ENCODE measurements around the gene TTC34.

The TTC34 gene

GRCh38 chr1:2785631-2786328 lies 15.7 kb downstream of the TTC34 start:
- no peak for DNase-seq
- 86% methylated on average over 23 of the region's 23 CpGs for WGBS
- Histone ChIP-seq H3K9ac (ENCODE audit: low read length) (no peak overlapping the region), H2BK15ac (ENCODE audit: low read depth, poor library complexity, severe bottlenecking) (no peak overlapping the region), H3K27me3 (ENCODE audit: control insufficient read depth in 1 of 2, insufficient read depth in 1 of 2, low read length in 2 of 2) (peaks cover 0 to 7% of the 10 kb centered on the region in 2 experiments), H3K4me3 (ENCODE audit: insufficient read depth in 1 of 2, low read depth in 1 of 2, low read length in 2 of 2) (no peak overlapping the region), H4K8ac (ENCODE audit: low read length) (no peak overlapping the region), H2BK5ac (ENCODE audit: low read depth, low read length, poor library complexity, severe bottlenecking) (no peak overlapping the region), H4K91ac (ENCODE audit: low read length) (no peak overlapping the region), H3K36me3 (ENCODE audit: control insufficient read depth in 1 of 2, insufficient read depth in 2 of 2, low read depth in 1 of 2, low read length in 2 of 2) (peaks cover 0 to 4% of the 10 kb centered on the region in 2 experiments), H3K4me2 (ENCODE audit: low read length, poor library complexity, severe bottlenecking) (no peak overlapping the region), H2BK120ac (ENCODE audit: low read depth, low read length) (no peak overlapping the region), H3K79me1 (replicated peaks; ENCODE audit: low read length, poor library complexity, severe bottlenecking) (no peaks in the 10 kb centered on the region), H3K14ac (ENCODE audit: low read length in 2 of 2) (no peak overlapping the region), H2AFZ (ENCODE audit: low read depth, low read length) (no peak overlapping the region), H3K4me1 (ENCODE audit: control insufficient read depth, insufficient read depth, low read depth, low read length) (peaks cover 1% of the 10 kb centered on the region), H3K18ac (ENCODE audit: low read depth in 1 of 2, low read length in 2 of 2) (no peak overlapping the region), H3K23ac (ENCODE audit: low read length in 2 of 2) (no peak overlapping the region), H2BK12ac (ENCODE audit: low read length in 2 of 2) (no peak overlapping the region), H3K9me3 (ENCODE audit: control insufficient read depth, low read length) (peaks cover 6% of the 10 kb centered on the region), H2AK5ac (ENCODE audit: low read length, severe bottlenecking) (no peak overlapping the region), H3K27ac (ENCODE audit: low read length, poor library complexity, severe bottlenecking) (no peak overlapping the region), H3K4ac (ENCODE audit: low read depth in 1 of 2, low read length in 2 of 2) (no peak overlapping the region)

DNA sequence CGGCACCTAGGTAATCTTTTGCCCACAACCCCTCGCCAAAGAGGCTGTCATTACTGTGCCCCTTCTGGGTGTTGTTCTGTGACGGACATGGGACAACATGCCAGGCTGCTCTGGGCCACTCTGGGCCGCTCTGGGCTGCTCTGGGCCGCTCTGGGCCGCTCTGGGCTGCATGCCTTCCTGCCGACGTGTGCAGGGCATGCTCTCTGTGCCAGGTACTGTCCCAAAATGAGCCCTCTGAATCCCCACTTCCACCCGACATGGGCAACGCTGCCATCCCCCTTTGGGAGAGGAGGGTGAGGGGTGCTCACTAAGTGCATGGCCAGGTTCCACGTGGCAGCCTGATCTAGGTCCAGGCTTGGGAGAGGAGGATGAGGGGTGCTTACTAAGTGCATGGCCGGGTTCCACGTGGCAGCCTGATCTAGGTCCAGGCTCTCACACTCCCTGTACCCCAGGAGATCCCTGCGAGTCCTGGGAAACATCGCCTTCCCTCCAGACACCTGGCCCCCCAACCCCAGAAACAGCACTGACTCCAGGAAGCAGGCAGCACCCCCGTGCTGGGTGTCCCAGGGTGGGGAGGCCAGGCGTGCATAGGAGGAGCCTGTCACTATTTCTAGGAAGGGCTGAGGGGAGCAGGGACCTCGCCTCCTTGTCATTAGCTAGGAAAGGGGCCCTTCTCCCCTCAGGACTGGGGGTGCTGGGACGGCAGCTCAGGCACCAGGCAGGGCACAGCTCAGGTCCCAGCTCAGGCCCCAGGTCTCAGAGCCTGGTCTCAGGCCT lies 16.5 kb downstream of the TTC34 start:
- Histone ChIP-seq H3K27me3 (ENCODE audit: control insufficient read depth in 1 of 2, insufficient read depth in 1 of 2, low read length in 2 of 2) (peaks cover 0 to 7% of the 10 kb centered on the region in 2 experiments), H3K4me2 (ENCODE audit: low read length, poor library complexity, severe bottlenecking) (no peak overlapping the region), H3K9me3 (ENCODE audit: control insufficient read depth, low read length) (peaks cover 12% of the 10 kb centered on the region), H2BK120ac (ENCODE audit: low read depth, low read length) (no peak overlapping the region), H2BK12ac (ENCODE audit: low read length in 2 of 2) (no peak overlapping the region), H2AFZ (ENCODE audit: low read depth, low read length) (no peak overlapping the region), H3K79me1 (replicated peaks; ENCODE audit: low read length, poor library complexity, severe bottlenecking) (no peaks in the 10 kb centered on the region), H3K4me3 (ENCODE audit: insufficient read depth in 1 of 2, low read depth in 1 of 2, low read length in 2 of 2) (no peak overlapping the region), H3K4me1 (ENCODE audit: control insufficient read depth, insufficient read depth, low read depth, low read length) (peaks cover 1% of the 10 kb centered on the region), H3K27ac (ENCODE audit: low read length, poor library complexity, severe bottlenecking) (no peak overlapping the region), H3K14ac (ENCODE audit: low read length in 2 of 2) (no peak overlapping the region), H3K23ac (ENCODE audit: low read length in 2 of 2) (no peak overlapping the region), H4K8ac (ENCODE audit: low read length) (no peak overlapping the region), H3K9ac (ENCODE audit: low read length) (no peak overlapping the region), H2AK5ac (ENCODE audit: low read length, severe bottlenecking) (no peak overlapping the region), H3K18ac (ENCODE audit: low read depth in 1 of 2, low read length in 2 of 2) (no peak overlapping the region), H2BK5ac (ENCODE audit: low read depth, low read length, poor library complexity, severe bottlenecking) (no peak overlapping the region), H4K91ac (ENCODE audit: low read length) (no peak overlapping the region), H3K4ac (ENCODE audit: low read depth in 1 of 2, low read length in 2 of 2) (no peak overlapping the region), H2BK15ac (ENCODE audit: low read depth, poor library complexity, severe bottlenecking) (no peak overlapping the region), H3K36me3 (ENCODE audit: control insufficient read depth in 1 of 2, insufficient read depth in 2 of 2, low read depth in 1 of 2, low read length in 2 of 2) (peaks cover 0 to 4% of the 10 kb centered on the region in 2 experiments)
- WGBS, result 71% methylated on average over 14 of the region's 19 CpGs
- no peak for DNase-seq

GRCh38 chr1:2783435-2784397 lies 17.8 kb downstream of the TTC34 start:
- WGBS, result 82% methylated on average over 29 of the region's 30 CpGs
- Histone ChIP-seq H3K14ac (ENCODE audit: low read length in 2 of 2) (no peak overlapping the region), H2BK120ac (ENCODE audit: low read depth, low read length) (no peak overlapping the region), H3K79me1 (replicated peaks; ENCODE audit: low read length, poor library complexity, severe bottlenecking) (no peaks in the 10 kb centered on the region), H3K23ac (ENCODE audit: low read length in 2 of 2) (no peak overlapping the region), H3K27ac (ENCODE audit: low read length, poor library complexity, severe bottlenecking) (no peak overlapping the region), H4K91ac (ENCODE audit: low read length) (no peak overlapping the region), H2BK15ac (ENCODE audit: low read depth, poor library complexity, severe bottlenecking) (no peak overlapping the region), H3K4ac (ENCODE audit: low read depth in 1 of 2, low read length in 2 of 2) (no peak overlapping the region), H3K9me3 (ENCODE audit: control insufficient read depth, low read length) (peaks cover 13% of the 10 kb centered on the region), H3K4me2 (ENCODE audit: low read length, poor library complexity, severe bottlenecking) (no peak overlapping the region), H3K36me3 (ENCODE audit: control insufficient read depth in 1 of 2, insufficient read depth in 2 of 2, low read depth in 1 of 2, low read length in 2 of 2) (no peaks in the 10 kb centered on the region), H2BK12ac (ENCODE audit: low read length in 2 of 2) (no peak overlapping the region), H2AFZ (ENCODE audit: low read depth, low read length) (no peak overlapping the region), H3K9ac (ENCODE audit: low read length) (no peak overlapping the region), H2BK5ac (ENCODE audit: low read depth, low read length, poor library complexity, severe bottlenecking) (no peak overlapping the region), H2AK5ac (ENCODE audit: low read length, severe bottlenecking) (no peak overlapping the region), H3K4me1 (ENCODE audit: control insufficient read depth, insufficient read depth, low read depth, low read length) (no peaks in the 10 kb centered on the region), H3K18ac (ENCODE audit: low read depth in 1 of 2, low read length in 2 of 2) (no peak overlapping the region), H4K8ac (ENCODE audit: low read length) (no peak overlapping the region), H3K4me3 (ENCODE audit: insufficient read depth in 1 of 2, low read depth in 1 of 2, low read length in 2 of 2) (no peak overlapping the region), H3K27me3 (ENCODE audit: control insufficient read depth in 1 of 2, insufficient read depth in 1 of 2, low read length in 2 of 2) (peaks cover 0 to 7% of the 10 kb centered on the region in 2 experiments)
- no peak for DNase-seq

Data from mesenchymal stem cell (in vitro differentiated cells and primary cell).